NCI-H146 (cell line): Measurements from ENCODE around the gene COG2.

Experiments used
- DNase-seq: peaks from one replicate; lab custom pipeline; 2025; lab: John Stamatoyannopoulos, UW

Gene COG2

DNA sequence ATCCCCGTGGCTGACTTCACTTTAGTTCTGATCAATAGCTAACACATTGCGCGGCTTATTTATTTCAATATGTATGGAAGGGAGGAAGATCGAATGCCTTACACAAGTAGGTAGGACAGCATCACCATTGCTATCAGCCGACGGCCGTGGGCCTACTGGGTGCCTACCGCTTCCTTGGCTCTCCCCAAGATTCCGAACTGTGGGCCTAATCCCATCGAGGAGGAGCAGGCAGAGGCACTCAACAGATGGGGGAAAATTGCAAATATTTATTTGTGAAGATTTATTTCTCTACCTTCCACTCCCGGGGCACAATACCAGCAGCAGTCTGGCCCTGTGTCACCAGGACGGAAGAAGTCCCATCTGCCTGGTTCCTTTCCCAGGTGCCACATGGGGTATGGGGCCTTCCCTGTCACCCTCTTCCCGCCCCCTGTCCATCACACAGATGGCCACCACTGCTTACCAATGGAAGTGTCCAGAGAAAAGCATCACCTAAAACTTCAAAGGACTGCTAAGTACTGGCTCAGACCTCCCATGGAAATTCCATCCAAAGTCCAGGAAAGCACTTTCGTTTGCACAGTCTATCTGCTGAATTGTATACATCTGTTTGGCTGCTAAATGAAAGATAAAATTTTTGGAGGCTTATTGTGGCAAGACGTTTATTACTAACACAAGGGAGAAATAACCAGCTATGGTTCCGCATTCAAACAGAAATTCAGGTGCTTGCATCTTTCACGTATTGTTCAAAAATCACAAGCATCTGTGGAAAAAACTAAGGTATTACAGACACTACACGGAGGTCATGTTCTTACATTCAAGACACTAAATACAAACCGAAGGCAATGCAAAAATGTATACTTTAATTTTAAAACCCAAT is 59.9 kb downstream of the COG2 start:
- DNase-seq = no peak

DNA sequence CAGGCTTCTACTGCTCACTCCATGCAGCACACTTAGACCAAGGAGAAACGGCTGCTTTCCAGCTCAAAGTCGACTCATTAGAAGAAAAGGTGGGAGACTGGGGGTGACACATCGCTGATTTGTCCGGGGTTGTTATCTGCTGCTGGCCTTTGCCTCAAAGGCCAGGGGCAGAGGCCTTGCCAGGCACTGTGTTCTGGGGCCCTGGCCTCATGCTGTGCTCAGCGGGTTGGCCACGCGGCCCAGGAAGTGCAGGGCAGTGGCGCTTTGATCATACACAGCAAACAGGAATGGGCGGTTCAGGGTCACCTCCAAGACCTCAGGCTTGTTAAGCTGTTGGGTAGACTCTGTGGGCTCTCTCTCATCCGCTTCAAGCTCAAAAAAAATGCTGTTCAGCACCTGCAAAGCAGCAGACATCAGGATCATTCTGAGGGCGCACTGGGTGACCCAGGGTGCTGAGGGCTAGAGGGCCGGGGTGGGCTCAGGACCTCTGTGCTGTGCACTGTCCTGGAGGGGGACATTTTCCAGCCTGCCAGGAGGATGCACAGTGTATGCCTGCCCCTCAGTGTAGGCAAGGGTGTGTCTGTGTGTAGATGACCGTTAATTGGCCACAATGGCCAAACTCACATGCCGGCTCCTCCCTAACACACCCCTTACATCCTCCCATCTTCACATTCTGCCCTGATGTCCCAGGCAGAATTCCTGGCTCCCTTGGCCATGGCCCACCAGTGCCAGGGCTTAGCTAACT is 60.8 kb downstream of the COG2 start:
- DNase-seq = peak; percentile 59

DNA sequence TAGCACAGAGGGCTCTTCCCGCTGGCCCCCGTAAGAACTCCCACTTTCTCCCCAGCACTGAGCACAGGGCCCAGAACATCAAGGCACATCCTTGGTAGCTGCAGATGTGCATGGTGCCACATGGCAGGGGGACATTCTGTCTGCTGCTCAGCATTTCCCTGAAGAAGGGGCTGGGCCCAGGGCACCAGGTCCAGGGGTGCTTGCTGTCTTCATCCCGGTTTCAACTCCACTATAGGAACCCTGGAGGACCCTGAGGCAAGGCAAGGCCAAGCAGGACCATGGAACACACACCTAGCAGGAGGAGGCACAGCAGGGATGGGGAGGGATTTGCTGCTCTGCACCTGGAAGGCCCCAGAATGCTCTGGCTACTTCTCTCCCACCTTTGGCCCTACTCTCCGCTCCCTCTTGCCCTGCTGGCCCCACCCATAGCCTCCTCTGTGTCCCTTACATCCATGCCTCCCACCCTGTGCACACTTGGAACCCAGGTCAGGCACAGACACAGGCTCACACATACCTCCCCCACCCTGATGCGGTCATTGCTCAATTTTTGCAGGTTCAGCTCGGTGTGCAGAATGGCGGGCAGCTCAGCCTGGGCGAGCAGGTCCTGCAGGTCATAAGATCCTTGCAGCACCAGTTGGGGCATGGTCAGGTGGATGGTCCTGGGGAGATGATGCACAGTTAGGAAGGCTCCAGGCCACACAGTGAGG is 61.6 kb downstream of the COG2 start:
- DNase-seq = no peak

DNA sequence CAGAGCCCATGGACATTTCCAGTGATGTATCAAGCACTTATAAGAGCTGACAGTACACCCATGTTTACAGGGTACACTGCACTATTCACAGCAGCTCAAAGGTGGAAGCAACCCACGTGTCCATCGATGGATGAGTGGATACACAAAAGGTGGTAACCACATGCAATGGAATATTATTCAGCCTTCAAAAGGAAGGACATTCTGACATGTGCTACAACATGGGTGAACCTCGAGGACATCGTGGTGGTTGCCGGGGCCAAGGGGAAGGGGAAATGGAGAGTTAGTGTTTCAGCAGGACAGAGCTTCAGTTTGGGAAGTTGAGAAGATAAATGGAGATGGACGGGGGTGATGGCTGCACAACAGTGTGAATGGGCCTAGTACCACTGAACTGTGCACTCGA is 62.5 kb downstream of the COG2 start:
- DNase-seq = no peak

- no peak for DNase-seq
Measured at GRCh38 chr1:230705289-230706019, 63.2 kb downstream of the COG2 start.

DNA sequence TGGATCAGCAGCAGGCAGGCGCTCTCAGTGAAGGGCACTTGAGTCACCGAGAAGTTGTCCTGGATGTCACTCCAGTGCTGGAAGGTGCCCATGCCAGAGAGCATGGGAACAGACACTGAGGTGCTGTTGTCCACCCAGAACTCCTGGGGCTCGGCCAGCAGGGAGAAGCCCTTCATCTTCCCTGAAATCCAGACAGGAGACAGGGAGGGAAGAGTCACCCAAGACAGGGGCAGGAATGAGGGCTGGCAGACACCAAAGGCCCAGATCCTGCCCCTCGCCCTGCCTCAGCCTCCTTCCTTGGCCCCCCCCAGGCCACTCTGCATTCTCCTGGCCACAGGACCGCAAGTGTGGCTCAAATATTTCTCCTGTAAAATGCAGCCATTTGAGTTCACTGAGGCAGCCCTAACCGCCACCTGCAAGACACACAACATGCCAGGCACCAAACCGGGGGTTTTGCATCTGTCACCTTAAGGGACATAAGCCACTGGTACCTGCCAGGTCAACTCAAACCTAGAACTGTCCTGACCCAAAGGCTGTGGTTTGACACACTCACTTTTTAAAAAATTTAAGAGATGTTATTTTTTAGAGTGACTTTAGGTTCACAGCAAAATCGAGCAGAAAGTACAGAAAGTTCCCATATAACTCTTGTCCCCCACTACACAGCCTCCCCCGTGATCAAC is 63.9 kb downstream of the COG2 start:
- no peak for DNase-seq

- DNase-seq = no peak
Measured at GRCh38 chr1:230706887-230707731, 64.8 kb downstream of the COG2 start.

DNA sequence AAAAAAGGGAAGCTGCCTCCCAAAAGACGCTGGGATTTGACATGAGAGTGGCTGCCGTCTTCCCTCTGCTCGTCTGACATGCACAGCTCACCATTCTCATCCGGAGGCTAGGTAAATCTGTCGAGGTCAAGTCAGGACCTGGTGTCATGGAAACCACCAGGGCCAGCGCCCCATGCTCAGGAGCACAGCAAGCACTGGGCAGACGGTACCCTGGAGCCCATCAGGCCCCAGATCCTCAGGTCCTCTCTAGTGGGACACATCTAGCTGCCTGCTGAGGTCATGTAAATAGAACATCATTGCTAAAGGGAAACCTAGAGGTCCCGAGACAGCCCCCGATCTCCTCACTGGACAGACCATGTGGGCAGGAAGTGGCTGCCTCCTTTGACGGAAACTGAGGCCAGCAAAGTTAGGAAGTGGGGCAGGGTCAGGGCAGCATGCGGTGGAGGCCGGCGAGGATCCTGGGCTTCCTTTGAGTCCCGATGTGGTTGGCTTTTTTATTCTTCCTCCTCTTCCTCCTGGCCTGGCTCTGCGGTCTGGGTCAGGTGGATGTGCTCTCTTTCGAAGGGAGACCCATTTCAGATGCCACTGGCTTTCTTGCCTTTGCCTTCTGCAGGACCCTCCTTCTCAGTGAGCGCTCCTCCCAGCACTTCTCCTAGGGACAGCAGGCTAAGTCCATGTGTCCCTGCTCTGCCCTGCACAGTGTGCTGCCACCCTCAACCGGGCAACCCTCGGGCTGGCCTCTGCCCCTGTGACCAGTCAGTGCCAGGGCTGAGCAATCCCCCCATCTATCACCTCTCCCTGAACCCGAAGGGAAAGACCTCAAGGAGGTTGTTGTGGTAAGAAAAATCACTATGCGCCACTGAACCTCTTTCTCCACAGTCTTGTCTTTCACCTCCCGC is 65.7 kb downstream of the COG2 start:
- DNase-seq = no peak

- no peak for DNase-seq
Measured at GRCh38 chr1:230708631-230709580, 66.6 kb downstream of the COG2 start.

- no peak for DNase-seq
Measured at GRCh38 chr1:230709619-230710542, 67.6 kb downstream of the COG2 start.

DNA sequence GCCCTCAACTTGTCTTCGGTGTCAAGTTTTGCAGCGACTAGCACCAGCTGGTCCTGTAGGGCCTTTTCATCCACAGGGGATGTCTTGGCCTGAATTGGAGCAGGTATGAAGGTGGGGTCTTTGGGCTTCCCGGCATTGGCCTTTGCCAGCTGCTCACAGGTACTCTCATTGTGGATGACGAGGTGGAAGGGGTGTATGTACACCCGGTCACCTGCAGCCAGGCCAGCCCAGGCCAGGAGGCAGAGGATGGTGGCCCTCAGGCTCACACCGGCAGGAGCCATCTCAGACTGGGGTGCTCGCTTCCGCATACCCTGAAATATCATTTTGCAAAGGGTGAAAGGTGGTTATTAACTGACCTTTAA is 68.2 kb downstream of the COG2 start:
- no peak for DNase-seq

DNA sequence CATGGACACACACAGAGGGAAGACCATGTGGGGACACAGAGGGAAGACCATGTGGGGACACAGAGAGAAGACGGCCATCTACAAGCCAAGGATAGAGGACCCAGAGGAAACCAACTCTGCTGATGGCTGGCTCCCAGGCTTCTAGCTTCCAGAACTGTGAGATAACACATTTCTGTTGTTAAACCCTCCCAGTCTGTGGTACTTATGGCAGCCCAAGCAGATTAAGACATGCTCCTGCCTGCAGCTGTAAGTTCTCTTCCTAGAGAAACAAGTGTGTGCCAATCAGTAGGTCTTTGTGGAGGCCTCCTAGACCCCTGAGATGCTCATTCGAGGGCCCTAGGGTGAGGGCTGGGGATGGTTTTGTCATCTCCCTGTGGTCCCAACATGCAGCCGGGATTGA is 69.0 kb downstream of the COG2 start:
- no peak for DNase-seq

GRCh38 chr1:230712470-230712942 is 70.2 kb downstream of the COG2 start:
- no peak for DNase-seq

GRCh38 chr1:230713138-230713537 is 70.9 kb downstream of the COG2 start:
- no peak for DNase-seq

DNA sequence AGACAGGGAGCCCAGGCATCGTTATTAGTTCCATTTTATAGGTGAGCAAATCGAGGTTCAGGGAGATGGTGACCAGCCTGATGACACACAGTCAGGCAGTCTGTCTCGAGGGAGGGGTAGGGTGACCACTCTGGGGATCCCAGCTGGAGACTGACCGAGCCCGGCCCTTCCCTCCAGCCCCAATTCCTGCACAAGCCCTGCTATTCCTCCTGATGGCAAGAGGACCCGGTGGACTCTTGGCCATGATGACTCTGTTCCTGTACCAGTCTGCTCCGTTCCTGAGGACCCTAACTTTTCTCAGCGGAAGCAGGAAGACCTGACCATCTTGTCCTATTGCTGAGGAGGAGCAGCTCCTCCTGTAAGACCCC is 71.2 kb downstream of the COG2 start:
- DNase-seq = no peak

DNA sequence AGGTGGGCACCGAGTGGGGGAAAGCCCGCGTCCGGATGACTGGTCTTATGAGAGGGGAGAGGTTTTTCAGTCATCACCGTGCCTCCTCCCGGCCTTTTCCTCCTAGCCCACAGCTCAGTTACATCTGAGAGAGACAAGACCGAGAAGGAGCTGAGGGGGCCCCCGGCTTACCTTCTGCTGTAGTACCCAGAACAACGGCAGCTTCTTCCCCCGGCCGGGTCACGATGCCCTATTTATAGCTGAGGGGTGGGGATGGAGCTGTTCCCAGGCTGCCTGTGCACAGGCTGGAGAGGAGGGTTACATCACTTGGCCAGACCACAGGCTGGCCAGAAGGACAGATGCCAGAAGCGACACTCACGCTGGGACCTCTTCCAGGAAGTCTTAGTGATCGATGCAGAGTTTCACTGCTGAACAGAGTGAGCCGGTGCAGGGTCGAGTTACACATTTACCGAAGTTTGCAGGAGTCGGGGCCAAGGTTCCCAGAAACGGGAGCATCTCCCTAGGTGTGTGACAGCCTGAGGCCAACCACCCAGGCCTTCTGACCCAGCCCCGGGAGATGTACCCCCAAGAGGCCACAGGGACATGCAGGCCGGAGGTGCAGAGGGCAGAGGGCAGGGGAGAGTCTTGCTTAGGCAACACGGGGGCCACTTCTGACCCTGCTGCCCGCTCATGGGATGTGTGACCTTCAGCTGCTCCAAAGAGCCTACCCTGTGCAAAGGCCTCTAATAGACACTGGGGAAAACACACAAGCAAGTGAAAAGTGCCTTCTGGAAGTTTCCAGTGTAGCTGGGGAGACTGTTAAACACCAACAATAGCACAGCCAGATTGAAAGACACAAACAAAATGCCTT is 71.9 kb downstream of the COG2 start, which contains the start of gene AGT:
Gene AGT, minus strand, starts transcription at position 208 of the 850 bp plus-strand sequence. CDS start 3,299 bp downstream, outside the sequence.
- no peak for DNase-seq
